Adrenal gland (tissue), 5 donors: ENCODE results near the gene GJB4.

Experiments
- POLR2A ChIP-seq, 2 donors: fragments of 450-650 bp; IDR thresholded peaks; one replicate each; pipeline ENCODE4 v1.6.1; 2017; ENCODE audit warnings: antibody characterized with exemption in 2 of 2, mild to moderate bottlenecking in 2 of 2, moderate library complexity in 1 of 2
- TF ChIP-seq, protein P1 (sequence below), 6 experiments: fragments of 450-650 bp in 4 of 6; fragments of 200-600 bp in 2 of 6; sonication (generic) in 1 of 6; IDR thresholded peaks; 1 replicate in 5 of 6; 2 replicates in 1 of 6; pipeline versions ENCODE4 v1.5.1 to v1.8.0; 2016 to 2021; ENCODE audit warnings: antibody characterized with exemption in 6 of 6, mild to moderate bottlenecking in 2 of 6, moderate library complexity in 1 of 6
- donor health status: DM: no; HTN: no; CAD: no.

DNA sequence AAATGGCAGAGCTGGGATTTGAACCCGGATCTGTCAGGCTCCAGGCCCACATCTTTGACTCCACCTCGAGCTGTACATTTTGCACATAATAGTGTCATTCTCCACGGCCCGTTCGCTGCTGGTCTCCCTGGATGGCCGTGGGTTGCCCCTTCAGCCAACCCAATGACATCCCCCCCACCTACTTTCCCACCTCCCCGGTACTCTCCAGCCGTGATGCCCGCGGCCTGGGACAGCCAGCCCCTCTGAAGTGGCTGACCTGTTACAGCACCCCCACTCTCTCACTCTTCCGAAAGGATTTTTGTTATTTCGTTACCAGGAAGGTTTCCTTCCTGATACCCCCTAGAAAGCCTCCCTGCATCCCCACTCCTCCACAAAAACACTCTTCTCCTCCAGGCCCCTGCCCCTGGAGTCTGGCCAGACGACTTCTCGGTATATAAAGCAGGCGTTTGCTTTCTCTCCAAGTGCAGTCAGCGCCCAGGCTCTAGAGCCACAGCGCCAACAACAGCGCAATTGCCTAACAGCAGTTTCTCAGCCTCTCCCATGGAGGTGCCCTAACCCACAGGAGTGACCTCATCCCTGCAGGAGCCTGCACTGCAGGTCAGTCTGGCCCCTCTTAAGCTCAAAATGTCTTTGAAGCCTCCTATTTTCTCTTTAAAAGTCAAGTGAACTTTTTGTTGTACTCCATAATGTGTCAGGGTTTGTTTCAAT lies 19.2 kb upstream of the GJB4 start:
- no peak for TF ChIP-seq POLR2A (IDR thresholded peaks at IDR 0.05)
- TF ChIP-seq, protein P1, sequence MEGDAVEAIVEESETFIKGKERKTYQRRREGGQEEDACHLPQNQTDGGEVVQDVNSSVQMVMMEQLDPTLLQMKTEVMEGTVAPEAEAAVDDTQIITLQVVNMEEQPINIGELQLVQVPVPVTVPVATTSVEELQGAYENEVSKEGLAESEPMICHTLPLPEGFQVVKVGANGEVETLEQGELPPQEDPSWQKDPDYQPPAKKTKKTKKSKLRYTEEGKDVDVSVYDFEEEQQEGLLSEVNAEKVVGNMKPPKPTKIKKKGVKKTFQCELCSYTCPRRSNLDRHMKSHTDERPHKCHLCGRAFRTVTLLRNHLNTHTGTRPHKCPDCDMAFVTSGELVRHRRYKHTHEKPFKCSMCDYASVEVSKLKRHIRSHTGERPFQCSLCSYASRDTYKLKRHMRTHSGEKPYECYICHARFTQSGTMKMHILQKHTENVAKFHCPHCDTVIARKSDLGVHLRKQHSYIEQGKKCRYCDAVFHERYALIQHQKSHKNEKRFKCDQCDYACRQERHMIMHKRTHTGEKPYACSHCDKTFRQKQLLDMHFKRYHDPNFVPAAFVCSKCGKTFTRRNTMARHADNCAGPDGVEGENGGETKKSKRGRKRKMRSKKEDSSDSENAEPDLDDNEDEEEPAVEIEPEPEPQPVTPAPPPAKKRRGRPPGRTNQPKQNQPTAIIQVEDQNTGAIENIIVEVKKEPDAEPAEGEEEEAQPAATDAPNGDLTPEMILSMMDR (IDR thresholded peaks at IDR 0.05) = no peak
